K562 (cell line): Measurements from ENCODE around the gene DHCR24. TPM values are rescaled to one million over a fixed set of nuclear protein-coding genes. Genes with fewer than 3 reads are reported as not detected.
A peak's percentile ranks its signal among the peaks of the same experiment; 100 is the strongest.

Experiments
- CHD1 ChIP-seq: fragments of 200-600 bp; sonication (generic); IDR thresholded peaks from one replicate; pipeline ENCODE4 v1.6.1; 2012; ENCODE audit warnings: mild to moderate bottlenecking, moderate library complexity, low read length, inconsistent platforms
- DPF2 ChIP-seq: fragments of 450-650 bp; IDR thresholded peaks from 2 replicates; pipeline ENCODE4 v1.6.1; 2016
- GATAD2B ChIP-seq: fragments of 450-650 bp; IDR thresholded peaks from 2 replicates; pipeline ENCODE4 v1.6.1; 2017; ENCODE audit warnings: mild to moderate bottlenecking, borderline replicate concordance
- MAFK ChIP-seq: IDR thresholded peaks from 2 replicates; pipeline ENCODE4 v1.6.1; 2011; ENCODE audit warnings: low read length, improper control_type of control experiment
- PML ChIP-seq: IDR thresholded peaks from 2 replicates; pipeline ENCODE4 v1.6.1; 2012; ENCODE audit warnings: low read length, inconsistent platforms
- PYGO2 ChIP-seq: fragments of 450-650 bp; IDR thresholded peaks from 2 replicates; pipeline ENCODE4 v1.6.1; 2016; ENCODE audit warnings: mild to moderate bottlenecking, missing genetic modification characterization, moderate library complexity, missing compliant biosample characterization
- ZFP1 ChIP-seq: fragments of 450-650 bp; formaldehyde crosslinking; IDR thresholded peaks from 2 replicates; pipeline ENCODE4 v1.4.0; 2020; ENCODE audit warnings: mild to moderate bottlenecking, mixed read lengths
- ZFPM2 ChIP-seq: fragments of 250-450 bp; sonication (Bioruptor Pico); IDR thresholded peaks from 2 replicates; pipeline ENCODE4 v1.5.1; 2022; ENCODE audit warnings: mild to moderate bottlenecking
- polyA plus RNA-seq, 8 experiments: library from polyadenylated mRNA; depleted of rRNA in 4 of 8; stranded (reverse) in 5 of 8; unstranded in 3 of 8; fragments of >200 nt; fragmentation: Nextera tagmentation in 2 of 8; fragmentation: Illumina TruSeq in 1 of 8; extraction: Ambion mirVana in 2 of 8; extraction: Trizol in 1 of 8; gene quantifications; 2 replicates each; pipeline versions ENCODE4 v1.2.1 to v1.2.3, GENCODE V29; 2011 to 2014; ENCODE audit warnings: inconsistent platforms in 1 of 8, missing spikeins in 1 of 8
- total RNA-seq, 7 experiments: library from RNA; depleted of rRNA in 6 of 7; stranded (reverse); fragments of >200 nt in 6 of 7; fragmentation: Illumina TruSeq in 2 of 7; extraction: Trizol in 2 of 7; gene quantifications; 2 replicates each; pipeline versions ENCODE4 v1.2.1 to v1.2.3, GENCODE V29; 2011 to 2021; ENCODE audit warnings: low replicate concordance in 1 of 7
- TF ChIP-seq, protein P1 (sequence below): fragments of 450-650 bp; IDR thresholded peaks from 2 replicates; pipeline ENCODE4 v1.6.1; 2017; ENCODE audit warnings: antibody characterized with exemption
- TF ChIP-seq, protein P2 (sequence below): fragments of 450-650 bp; IDR thresholded peaks from 2 replicates; pipeline ENCODE4 v1.6.1; 2017; ENCODE audit warnings: antibody characterized with exemption, mild to moderate bottlenecking
- TF ChIP-seq, protein P3 (sequence below), 3 experiments: IDR thresholded peaks in 2 of 3; conservative IDR thresholded peaks in 1 of 3; 2 replicates each; pipeline ENCODE4 v1.5.1; 2011 to 2012; ENCODE audit warnings: low read length in 3 of 3, mild to moderate bottlenecking in 3 of 3, control low read depth in 2 of 3, improper control_type of control experiment in 1 of 3, inconsistent platforms in 1 of 3, low read depth in 1 of 3, mixed read lengths in 1 of 3, moderate library complexity in 1 of 3; ENCODE audit not compliant: insufficient read depth in 2 of 3
- TF ChIP-seq, protein P4 (sequence below): IDR thresholded peaks from 2 replicates; pipeline ENCODE4 v1.6.1; 2011; ENCODE audit warnings: borderline replicate concordance, low read depth, mild to moderate bottlenecking, moderate library complexity, low read length; ENCODE audit not compliant: insufficient read depth, poor library complexity, severe bottlenecking

DHCR24 gene
- total and polyA plus RNA-seq, 9 of the 15 experiments (the other 6 are each of a cell fraction or from before 2014, with no cell fraction given): 23.4 to 161 (median 79.9) TPM

DNA sequence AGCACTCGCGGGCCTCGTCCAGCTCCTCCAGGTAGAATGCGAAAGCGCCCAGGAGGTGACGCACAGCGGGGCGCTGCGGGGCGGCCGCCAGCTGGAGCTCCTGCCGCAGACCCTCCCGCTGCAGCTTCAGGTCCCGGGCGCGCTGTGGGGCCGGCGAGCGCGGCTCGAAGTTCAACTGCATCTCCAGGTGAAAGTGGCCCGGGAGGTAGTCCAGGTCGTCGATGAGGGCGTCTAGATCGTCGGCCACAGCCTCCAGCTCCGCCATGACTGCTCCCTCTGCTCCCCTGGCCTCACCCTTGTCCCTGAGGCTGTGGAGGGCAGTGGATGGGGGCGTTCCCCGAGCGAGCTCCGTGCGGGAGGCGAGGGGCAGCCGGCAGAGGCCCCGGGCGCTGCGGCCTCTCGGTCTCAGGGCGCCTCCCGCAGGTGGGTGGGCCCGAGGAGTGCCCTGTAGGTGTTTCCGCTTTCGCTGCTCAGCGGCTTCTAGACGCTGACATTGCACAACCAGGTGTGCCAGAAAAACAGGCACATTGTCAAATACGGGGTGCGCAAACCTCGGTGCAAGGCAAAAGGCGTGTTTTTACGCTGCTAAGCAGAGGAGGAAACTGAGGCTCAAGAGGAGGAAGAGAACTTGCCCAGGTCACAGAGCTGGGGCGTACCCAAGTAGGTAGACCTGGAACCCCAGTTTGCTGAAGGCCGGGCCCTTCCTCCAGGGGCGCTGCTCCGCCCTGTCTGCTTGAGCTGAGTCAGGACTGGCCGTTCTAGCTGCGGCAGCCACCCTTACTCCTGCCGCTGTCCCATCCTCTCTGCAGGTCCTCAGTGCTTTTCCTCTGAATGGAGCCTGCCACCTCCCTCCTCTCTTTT is 85.9 kb downstream of the DHCR24 start, which contains the start of gene TTC22 (continued):
- TF ChIP-seq ZFP1 (no peak), PYGO2 (no peak), DPF2 (peak; percentile 36; the same call in 1 of the 2 replicates), PML (no peak), ZFPM2 (no peak), GATAD2B (no peak), MAFK (peak; percentile 30; the same call in 1 of the 2 replicates), CHD1 (no peak)
- TF ChIP-seq, protein P1, sequence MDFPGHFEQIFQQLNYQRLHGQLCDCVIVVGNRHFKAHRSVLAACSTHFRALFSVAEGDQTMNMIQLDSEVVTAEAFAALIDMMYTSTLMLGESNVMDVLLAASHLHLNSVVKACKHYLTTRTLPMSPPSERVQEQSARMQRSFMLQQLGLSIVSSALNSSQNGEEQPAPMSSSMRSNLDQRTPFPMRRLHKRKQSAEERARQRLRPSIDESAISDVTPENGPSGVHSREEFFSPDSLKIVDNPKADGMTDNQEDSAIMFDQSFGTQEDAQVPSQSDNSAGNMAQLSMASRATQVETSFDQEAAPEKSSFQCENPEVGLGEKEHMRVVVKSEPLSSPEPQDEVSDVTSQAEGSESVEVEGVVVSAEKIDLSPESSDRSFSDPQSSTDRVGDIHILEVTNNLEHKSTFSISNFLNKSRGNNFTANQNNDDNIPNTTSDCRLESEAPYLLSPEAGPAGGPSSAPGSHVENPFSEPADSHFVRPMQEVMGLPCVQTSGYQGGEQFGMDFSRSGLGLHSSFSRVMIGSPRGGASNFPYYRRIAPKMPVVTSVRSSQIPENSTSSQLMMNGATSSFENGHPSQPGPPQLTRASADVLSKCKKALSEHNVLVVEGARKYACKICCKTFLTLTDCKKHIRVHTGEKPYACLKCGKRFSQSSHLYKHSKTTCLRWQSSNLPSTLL: no peak
- TF ChIP-seq, protein P2, sequence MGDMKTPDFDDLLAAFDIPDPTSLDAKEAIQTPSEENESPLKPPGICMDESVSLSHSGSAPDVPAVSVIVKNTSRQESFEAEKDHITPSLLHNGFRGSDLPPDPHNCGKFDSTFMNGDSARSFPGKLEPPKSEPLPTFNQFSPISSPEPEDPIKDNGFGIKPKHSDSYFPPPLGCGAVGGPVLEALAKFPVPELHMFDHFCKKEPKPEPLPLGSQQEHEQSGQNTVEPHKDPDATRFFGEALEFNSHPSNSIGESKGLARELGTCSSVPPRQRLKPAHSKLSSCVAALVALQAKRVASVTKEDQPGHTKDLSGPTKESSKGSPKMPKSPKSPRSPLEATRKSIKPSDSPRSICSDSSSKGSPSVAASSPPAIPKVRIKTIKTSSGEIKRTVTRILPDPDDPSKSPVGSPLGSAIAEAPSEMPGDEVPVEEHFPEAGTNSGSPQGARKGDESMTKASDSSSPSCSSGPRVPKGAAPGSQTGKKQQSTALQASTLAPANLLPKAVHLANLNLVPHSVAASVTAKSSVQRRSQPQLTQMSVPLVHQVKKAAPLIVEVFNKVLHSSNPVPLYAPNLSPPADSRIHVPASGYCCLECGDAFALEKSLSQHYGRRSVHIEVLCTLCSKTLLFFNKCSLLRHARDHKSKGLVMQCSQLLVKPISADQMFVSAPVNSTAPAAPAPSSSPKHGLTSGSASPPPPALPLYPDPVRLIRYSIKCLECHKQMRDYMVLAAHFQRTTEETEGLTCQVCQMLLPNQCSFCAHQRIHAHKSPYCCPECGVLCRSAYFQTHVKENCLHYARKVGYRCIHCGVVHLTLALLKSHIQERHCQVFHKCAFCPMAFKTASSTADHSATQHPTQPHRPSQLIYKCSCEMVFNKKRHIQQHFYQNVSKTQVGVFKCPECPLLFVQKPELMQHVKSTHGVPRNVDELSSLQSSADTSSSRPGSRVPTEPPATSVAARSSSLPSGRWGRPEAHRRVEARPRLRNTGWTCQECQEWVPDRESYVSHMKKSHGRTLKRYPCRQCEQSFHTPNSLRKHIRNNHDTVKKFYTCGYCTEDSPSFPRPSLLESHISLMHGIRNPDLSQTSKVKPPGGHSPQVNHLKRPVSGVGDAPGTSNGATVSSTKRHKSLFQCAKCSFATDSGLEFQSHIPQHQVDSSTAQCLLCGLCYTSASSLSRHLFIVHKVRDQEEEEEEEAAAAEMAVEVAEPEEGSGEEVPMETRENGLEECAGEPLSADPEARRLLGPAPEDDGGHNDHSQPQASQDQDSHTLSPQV: no peak
- TF ChIP-seq, protein P3, sequence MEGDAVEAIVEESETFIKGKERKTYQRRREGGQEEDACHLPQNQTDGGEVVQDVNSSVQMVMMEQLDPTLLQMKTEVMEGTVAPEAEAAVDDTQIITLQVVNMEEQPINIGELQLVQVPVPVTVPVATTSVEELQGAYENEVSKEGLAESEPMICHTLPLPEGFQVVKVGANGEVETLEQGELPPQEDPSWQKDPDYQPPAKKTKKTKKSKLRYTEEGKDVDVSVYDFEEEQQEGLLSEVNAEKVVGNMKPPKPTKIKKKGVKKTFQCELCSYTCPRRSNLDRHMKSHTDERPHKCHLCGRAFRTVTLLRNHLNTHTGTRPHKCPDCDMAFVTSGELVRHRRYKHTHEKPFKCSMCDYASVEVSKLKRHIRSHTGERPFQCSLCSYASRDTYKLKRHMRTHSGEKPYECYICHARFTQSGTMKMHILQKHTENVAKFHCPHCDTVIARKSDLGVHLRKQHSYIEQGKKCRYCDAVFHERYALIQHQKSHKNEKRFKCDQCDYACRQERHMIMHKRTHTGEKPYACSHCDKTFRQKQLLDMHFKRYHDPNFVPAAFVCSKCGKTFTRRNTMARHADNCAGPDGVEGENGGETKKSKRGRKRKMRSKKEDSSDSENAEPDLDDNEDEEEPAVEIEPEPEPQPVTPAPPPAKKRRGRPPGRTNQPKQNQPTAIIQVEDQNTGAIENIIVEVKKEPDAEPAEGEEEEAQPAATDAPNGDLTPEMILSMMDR (IDR thresholded peaks at IDR 0.05 in 2 of 3, conservative IDR thresholded peaks at IDR 0.05 in 1 of 3; ENCODE audit: insufficient read depth in 2 of 3, low read depth in 1 of 3, low read length in 3 of 3): peak; percentile 55 to 82 (median 56)
- TF ChIP-seq, protein P4, sequence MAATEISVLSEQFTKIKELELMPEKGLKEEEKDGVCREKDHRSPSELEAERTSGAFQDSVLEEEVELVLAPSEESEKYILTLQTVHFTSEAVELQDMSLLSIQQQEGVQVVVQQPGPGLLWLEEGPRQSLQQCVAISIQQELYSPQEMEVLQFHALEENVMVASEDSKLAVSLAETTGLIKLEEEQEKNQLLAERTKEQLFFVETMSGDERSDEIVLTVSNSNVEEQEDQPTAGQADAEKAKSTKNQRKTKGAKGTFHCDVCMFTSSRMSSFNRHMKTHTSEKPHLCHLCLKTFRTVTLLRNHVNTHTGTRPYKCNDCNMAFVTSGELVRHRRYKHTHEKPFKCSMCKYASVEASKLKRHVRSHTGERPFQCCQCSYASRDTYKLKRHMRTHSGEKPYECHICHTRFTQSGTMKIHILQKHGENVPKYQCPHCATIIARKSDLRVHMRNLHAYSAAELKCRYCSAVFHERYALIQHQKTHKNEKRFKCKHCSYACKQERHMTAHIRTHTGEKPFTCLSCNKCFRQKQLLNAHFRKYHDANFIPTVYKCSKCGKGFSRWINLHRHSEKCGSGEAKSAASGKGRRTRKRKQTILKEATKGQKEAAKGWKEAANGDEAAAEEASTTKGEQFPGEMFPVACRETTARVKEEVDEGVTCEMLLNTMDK: peak; percentile 95
